ENCODE results near the gene ZNF710.

Gene ZNF710

DNA sequence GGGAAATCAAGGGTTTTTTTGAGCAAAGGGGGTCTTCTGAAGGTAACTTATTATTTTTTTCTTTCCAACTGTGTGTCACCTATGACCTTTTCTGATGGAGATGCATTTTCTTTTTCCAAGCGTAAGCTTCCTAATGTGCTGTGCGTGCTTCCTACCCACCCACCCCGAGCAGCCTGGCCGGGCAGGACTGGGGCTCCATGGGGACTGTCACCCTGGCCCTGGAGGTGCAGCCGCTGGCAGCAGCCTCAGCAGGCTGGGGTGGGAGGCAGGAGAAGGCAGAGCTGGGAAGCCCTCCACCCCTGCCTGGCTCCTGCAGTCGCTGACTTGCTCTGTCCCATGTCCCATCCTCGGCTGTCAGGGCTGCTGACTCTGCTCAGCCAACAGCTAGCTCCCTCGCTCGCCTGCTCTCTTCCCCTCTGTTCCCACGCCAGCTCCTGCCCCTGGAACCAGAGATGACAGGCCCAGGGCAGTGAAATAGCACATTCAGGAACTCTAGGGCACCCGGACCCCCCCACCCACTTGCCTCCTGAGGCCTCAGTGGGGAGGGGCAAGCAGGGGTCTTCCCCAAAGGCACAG, 79.8 kb downstream of the ZNF710 start:
- DNase-seq (ENCODE audit: low spot score) = no peak

GRCh38 chr15:90082140-90082715, 81.1 kb downstream of the ZNF710 start:
- DNase-seq (ENCODE audit: low spot score) = no peak

DNA sequence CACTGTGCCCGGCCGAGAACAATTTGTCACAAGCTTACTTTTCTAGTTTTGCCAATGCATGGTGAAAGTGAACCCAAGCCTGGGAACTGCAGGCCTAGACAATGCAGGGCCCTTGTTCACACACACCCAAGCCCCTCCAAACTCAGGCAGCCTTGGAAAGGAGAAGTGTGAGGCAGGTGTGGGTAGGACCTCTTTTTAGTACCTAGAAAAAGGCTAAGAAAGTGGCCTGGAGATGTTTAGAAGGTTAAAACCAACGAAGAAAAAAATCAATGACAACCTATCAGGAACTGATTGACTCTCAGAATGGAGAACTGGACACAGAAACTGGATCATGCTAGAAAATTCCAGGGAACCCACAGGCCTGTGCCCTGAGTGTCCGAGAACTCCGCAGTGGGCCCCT, 82.3 kb downstream of the ZNF710 start:
- no peak for DNase-seq (ENCODE audit: low spot score)

DNA sequence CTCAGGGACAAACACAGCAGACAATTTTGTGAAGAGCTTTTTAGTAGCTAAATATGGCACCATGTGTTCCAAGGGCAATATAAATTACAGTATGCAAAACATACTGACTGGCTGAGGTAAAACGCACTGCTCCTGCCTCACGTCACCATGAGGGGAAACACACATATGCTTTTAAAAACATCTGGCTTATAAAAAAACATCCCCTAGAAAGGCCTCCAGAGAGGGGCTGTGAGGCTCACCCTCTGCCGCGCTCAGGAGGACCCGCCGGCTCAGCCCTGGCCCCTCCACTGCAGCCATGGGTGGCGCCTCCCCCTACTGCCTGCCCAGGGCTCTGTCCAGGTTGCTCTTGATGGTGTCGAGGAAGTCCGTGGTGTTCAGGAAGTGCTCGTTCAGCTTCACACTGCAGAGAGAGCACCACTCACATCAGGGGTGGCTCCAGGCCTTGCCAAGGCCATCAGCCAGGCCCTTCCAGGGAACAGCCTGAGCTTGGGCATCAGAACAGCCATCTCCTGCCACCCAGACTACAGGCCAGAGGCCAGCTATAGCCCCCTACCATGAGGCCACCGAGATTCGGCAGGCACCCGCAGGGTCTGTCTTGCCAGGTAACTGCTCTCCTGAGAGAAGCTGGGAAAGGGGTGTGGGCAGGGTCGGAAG, 83.0 kb downstream of the ZNF710 start:
- no peak for DNase-seq (ENCODE audit: low spot score)

DNA sequence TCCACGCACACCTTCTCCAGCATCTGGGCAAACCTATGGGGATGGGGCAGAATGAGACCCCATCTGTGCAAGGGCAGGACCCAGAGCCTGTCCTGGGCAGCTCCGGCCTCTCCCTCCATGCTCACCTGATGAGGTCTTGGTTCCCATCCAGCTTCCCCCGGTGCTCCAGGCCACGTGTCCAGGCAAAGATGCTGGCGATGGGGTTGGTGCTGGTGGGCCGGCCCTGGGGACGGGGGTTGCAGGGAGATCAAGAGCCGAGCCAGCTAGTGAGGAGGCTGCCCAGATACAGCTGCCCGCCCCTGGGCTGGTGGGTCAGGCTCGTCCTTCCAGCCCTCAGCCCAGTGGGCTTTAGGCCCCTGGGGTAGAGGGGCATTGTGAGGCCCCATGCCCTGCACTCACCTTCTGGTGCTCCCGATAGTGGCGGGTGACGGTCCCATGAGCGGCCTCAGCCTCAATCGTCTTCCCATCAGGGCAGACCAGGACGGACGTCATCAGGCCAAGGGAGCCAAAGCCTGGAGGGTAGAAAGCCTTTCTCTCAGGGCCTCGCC, 83.8 kb downstream of the ZNF710 start:
- no peak for DNase-seq (ENCODE audit: low spot score)

GRCh38 chr15:90085565-90085964, 84.4 kb downstream of the ZNF710 start:
- DNase-seq (ENCODE audit: low spot score) = no peak

DNA sequence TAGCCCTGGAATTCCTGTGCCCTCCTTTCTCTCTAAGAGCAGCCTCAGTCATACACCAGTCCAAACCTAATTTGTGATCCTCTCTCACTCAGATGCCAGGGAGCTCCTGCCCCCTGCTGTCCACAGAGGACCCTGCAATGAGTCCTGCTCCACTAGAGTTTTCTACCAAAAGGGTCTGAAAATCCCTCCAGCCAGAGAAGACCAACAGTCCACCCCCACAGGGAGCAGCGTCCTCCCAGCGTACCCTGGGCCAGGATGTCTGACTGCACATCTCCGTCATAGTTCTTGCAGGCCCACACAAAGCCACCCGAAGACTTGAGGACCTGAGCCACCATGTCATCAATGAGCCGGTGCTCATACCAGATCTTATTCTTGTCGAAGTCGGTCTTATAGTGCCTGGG, 85.7 kb downstream of the ZNF710 start:
- peak; percentile 88 for DNase-seq (ENCODE audit: low spot score)

- no peak for DNase-seq (ENCODE audit: low spot score)
These were observed 86.5 kb downstream of the ZNF710 start for GRCh38 chr15:90087454-90088154.

DNA sequence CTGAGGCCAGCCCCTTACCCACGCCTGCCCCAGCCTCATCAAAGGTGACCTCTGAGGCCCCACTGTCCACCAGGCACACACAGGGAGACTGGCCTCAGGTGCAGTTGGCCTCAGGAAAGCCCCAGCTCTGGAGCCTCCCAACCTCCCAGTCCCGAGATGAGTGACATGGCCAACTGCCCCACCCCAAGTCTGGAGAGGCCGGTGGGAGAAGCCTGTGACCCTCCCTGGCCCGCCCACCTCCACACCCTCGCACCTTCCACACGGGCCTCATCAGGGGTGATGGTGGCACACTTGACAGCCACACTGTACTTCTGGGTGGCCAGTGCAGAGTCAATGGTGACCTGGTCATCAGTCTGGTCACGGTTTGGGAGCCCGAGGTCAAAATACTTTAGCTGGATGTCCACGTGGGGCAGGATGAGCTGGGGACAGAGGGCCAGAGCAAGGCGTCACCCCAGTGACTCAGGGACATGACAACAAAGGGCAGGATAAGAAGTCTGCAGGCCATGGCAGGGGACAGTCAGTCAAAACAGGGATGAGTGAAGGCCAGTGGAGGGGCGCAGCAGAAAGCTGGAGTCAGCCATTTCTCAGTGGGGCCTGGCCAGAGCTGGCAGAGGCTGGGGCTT, 89.2 kb downstream of the ZNF710 start:
- DNase-seq (ENCODE audit: low spot score) = no peak

GRCh38 chr15:90091156-90091931, 90.2 kb downstream of the ZNF710 start:
- no peak for DNase-seq (ENCODE audit: low spot score)

DNA sequence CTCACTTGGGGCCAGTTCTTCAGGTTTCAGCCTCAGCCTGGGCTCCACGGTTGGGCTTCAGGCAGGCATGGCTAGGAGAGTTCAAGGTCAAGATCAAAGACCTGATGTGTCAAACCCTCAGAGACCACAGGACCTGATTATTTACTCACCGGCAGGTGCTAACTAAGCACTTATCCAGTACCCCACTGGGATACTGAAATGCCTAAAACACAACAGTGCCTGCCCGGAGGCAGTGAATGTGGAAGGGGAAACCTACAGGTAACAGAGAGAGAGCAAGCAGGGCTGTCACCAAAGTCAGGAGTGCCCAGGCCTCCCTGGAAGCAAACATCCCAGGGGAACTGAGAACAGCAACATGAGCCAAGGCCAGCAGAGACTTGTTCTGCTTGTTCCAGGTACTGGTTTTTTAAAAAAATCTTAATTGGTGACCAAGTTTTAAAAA, 94.4 kb downstream of the ZNF710 start:
- no peak for DNase-seq (ENCODE audit: low spot score)

- no peak for DNase-seq (ENCODE audit: low spot score)
These were observed 96.4 kb downstream of the ZNF710 start for GRCh38 chr15:90097475-90097874.

GRCh38 chr15:90099072-90099867, 98.1 kb downstream of the ZNF710 start:
- no peak for DNase-seq (ENCODE audit: low spot score)

DNA sequence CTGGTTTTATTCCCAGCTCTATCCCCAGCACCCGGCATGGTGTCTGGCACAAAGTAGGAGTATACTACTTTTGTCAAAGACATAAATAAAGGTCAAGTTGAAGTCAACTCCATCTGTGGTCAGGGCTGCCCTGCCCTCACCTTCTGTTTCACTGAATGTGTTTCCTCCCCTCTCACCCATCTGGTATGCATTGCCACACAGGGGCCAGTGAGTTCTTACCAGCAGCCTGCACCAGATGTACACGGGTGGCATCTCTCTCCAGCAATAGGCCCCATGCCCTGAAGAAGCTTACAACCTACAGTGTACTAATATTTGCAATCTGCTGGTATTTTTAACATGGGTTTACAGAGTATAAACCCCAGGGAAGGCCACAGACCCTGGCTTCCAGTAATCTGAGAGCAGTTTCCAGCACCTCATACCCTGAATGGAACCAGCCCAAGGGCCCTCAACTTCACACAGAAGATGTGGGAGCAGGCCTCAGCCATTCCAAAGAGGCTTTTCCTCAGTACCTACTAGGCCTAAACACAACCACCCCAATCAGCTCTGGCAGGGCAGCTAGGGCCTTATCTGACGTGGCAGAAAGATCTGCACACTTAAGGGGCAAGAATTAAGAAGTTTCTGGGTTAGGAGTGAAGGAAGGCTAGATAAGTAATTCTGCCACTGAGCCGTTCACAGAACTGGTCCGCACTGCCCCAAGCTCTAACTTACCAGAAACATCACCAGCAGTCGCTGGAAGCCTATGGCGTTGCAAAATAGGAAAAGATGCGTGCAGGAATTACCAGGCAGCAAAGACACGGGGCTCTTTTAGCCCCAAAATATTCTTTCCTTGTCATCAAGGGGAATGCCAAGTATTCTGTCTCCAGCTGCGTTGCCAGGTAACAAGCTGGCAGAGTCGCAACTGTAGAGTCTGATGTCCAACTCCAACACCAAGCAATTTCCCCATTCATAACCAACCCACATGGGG, 99.0 kb downstream of the ZNF710 start:
- DNase-seq (ENCODE audit: low spot score) = no peak

GRCh38 chr15:90101130-90101968, 100.2 kb downstream of the ZNF710 start:
- no peak for DNase-seq (ENCODE audit: low spot score)

DNA sequence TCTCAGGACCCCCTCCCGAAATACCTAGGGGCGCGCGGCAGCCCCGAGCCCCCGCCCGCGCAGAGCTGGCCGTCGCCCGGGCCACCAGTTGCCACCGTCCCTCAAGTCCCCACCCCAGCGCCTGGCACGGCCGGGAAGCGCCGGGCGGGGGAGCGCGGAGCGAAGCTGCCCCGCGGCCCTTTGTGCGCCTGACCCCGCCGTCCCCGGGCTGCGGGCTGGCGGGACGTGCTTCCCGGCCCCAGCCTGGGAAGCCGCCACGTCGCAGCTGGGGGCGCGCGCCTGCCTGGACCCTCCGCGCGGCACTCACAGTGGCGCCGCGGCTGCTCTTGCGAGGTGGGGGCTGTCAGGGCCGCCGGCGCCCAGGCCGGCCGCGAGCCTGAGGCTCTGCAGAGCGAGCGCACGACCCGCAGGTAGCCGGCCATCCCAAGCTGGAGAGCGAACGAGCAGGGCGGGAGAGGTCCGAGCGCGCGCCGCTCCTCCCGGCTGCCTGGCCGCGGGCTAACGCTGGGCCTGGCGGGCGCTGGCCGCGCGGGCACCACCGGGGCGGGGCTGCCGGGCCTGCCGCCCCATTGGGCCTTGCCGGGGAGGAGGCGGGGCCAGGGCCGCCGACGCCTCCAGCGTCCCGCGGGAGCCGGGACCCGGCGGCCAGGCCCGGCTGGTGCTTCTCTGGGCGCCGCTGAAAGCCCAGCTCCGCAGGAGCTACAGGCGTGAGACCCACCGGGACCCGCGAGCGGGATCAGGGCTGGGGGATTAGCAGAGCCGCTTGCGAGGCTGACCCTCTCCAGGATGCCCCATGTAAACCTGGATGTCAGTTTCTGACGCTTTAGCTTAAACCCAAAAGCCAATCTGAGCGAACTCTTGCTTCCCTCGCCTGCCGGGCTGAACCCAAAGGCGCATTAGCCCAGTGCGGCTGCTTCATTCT, 101.1 kb downstream of the ZNF710 start, which contains the start of gene IDH2:
Gene IDH2 (minus strand): TSS at position 500 of the 922 bp plus-strand sequence. CDS start 78 bp downstream, at position 422.
- DNase-seq (ENCODE audit: low spot score) = peak; percentile 94

DNA sequence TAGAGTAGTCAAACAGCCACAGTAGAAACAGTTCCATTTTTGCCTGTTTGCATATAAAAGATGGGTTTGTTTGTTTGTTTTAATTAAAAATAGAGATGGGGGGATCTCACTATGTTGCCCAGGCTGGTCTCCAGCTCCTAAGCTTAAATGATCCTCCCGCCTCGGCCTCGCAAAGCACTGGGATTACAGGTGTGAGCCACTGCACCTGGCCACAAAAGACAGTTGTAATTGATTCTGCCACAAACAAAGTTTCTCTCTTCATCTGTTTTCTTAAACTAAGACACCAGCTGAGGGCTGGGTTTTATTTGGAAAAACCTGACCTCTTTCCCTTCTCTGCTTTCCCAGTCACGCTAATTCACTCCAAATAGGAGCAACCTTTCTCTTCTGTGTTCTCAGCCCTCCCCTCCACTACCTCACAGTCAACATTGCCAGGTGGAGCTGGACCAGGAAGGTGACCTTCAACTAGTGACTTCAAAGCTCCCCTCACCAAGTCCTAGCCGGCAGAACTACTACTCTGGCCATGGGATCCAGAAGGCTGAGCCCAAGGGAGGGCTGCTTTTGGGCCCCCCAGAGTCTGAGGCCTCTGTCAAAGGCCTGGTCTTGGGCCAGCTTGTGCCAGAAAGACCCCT, 102.7 kb downstream of the ZNF710 start:
- DNase-seq (ENCODE audit: low spot score) = no peak
